ENCODE results near the gene CCDC34. TPM values are rescaled to one million over a fixed set of nuclear protein-coding genes. Genes with fewer than 3 reads are reported as not detected.
"Not testable (repeated sequence)": the region's sequence is repeated elsewhere in the genome, so short reads cannot be mapped to it uniquely, and the experiment has no call there.

Gene CCDC34
- total RNA-seq, 1 donor from 2014 or later, result 5.9 TPM

DNA sequence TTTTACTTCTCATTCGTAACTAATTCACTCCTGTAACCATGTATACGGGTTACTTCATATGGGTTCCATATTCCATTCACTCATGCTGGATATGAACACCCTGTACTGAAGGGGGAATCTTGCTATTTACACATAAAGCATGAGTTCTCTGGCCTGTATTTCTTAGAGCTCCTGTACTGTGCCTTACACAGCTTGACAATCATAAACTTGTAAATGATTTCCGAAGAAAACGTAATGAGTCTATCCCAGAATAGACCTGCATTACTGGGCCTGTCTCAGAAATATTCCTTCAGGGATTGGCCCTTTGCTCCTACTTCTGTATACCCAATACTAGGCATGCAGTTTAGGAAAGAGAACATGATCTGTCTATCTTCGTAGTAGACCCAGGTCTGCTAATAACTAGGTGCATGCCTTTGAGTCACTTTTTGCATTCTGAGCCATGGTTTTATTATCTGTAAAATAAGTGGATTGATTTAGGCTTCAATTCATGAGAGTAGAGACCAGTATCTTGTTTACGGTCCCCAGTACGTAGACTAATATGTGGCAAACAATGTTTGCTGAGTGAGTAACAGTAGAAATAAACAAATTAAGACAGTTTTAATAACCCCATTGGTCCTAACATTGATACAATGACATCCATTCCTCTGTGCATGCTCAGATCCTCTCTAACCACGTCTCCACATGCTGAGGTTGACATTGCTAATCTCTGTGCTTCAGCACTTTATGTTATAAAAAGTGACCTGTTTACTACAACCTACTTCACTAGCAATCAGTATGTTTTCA, 1.2 kb downstream of the CCDC34 start:
- DNase-seq, result no peak

DNA sequence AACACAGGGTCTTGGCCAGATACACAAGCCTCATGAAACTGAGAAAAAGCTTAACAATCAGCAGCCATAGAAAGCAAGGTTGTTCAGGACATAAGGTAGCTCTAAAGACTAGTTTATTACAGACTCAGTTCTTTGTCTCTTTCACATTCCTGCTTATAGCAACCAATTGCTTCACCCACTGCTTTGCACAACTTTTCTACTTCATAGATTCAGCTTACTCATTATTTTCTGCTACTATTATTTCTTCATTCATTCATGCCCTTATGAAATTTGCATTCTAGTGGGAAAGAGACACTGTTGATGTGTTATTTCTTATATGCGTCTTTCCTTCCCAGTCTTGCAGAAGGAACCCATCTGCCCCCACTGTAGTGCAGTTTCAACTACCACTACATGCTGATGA, 4.7 kb downstream of the CCDC34 start:
- DNase-seq, result no peak

DNA sequence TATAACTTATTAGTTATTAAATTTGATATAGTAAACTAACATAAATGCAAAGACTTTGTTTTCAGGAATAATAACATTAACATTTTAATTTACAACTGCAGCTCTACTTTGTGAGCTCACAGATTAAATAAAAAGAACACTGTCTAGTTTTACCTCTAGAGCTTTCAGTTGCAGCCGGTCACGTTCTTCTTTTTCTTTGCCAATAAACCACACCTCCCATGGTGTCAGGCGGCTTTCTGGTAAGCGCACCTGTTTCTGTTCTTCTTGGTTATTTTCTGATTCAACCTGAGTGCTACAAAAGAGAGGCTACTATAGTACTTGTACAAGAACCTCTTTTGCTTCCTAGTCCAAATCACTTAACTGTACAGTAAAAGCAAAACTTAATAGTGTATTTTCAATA, 5.8 kb downstream of the CCDC34 start:
- no peak for DNase-seq

DNA sequence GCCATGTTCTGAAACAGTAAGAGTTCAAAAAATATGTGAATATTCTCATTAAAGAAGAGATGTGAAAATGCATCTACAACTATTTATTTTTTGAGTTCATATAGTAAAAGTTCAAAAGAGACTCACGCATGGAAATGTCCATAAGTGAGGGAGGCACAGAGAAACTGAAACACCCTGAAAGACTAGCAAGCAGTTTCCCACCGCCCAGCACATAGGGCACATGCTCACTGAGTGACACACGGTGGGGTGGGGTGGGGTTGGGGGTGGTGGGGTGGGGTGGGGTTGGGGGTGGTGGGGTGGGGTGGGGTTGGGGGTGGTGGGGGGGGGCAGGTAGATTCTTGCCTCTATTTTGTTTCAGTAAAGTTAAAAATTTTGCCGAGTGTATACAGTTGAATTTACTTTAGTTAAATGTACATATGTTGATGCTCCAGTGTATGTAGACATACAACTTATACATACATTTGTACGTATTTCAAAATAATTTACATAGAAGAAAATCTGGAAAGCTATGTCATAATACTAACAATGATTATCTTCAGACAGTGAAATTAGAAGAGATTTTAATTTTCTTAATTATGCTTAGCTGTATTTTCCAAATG, 6.3 kb downstream of the CCDC34 start:
- DNase-seq, result no peak

DNA sequence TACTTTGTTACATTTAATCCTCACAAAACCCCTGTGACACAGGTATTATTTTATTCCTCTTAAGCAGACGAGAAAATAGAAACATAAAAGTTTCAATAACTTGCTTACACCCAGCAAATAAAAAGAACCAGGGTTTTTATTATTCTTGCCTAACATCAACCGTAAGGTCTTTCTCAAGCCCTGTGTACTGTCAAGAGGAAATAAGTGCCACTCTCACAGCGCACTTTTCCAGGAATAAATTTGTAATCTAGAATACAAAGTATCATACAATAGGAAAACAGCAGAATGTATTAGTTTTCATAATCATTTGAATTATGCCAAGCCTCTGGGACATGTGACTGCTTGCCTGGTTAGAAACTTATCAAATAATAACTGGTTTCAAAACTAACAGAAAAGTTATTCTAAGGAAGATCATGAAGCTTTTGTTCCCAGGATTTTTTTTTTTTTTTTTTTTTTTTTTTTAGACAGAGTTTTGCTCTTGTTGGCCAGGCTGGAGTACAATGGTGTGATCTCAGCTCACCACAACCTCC, 7.4 kb downstream of the CCDC34 start:
- no peak for DNase-seq

DNA sequence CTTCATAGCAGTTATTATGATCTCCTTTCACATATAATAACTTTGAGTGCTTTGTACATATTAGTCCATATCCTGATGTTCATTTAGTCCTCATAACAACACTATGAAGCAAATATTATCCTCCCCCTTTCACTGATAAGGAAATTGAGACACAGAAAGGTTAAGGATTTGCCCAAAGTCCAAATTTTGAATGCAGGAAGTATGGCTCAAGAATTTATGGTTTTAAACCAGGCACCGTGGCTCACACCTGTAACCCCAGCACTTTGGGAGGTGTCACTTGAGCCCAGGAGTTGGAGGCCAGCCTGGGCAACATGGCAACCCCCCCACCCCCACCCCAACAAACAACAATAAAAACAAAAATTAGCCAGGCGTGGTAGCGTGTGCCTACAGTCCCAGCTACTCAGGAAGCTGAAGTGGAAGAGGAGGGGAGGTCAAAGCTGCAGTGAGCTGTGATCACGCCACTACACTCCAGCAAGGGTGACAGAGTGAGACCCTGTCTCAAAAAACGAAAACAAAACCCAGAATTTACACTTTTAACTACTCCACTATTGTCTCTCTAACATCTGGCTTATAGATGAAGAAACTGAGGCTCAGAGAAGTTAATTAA, 8.6 kb downstream of the CCDC34 start:
- no peak for DNase-seq

DNA sequence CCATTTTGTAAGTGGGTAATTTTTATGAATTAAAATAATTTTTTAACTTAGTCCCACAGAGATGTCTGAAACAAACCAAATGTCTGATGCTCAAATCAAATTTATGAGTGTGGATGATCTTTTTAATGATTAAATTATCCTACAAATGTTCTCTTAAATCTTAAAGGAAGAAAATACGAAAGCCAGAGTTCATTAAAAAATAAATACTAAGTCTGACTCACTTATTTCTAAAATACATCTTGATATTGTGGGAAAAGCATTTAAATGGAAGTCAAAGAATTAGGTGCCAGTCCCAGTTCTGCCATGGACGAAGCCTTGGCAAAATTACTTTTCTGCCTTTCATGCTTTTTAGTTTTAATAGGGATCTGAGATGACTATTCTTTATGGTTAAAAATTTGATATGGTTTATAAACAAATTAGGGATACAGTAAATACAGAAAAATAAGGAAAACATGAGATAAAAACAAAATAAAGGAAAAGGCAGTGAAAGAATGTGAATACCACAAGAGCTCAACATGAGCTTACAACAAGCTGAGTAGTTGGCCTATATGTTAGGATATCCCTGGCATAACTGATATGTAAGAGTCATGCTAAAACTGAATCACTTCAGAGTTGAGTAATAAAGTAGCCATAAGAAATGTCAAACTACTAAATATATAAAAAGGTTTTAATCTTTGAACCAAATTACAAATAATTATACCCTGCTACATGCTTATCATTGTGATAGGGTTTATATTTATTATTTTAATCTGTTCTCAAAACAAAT, 9.2 kb downstream of the CCDC34 start:
- DNase-seq, result no peak

DNA sequence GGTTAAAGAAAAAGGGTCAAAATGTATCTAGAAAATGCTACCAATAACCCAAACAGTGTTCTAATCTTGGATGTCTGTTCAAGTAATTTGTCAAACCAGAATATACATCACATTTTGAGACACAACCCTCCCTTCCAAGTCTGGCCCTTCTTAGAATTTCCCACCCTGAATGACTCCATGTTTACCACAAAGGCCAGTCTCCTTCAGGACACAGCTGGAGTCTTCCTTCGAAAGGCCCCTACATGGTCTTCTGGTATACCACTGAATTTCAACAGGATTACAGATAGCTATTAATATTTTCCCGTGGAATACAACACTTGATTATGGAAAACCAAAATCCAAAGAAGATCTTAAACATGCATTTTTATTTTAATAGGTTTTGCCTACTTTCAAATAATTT, 10.2 kb downstream of the CCDC34 start:
- no peak for DNase-seq

DNA sequence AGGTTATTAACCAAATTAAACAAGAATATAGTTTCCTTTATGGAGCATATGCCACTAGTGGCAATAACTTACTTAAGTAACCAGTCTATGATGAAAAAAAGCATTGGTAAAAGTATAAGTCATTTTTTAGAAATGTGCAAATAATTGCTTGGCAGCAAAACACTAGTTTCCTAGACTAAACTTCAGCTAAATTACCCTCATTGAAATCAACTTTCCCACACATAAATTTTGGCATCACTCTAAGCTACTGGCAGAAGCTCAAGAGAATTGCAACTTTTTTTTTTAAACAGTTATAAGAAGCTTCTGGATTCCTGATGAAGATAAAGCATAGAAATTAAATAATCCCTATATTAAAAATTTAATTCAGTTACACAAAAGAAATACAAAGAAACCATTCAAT, 12.5 kb downstream of the CCDC34 start:
- no peak for DNase-seq

DNA sequence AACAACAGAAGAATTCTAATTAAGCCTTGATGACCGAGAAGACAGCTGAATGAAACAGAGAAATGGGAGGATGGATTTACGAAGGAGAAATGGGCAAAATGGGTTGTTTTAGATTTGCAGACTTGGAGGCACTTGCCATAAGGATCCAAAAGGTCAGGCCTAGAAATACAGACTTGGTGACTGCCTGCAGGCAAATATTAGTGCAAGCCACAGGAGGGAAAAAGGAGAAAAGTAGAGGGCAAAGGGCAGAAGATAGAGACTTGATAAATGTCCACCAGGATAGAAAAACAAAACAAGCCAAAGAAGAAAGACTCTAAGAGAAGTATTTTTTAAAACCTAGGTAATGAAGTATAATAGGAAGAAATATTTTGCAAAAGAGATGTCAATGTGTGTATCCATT, 13.1 kb downstream of the CCDC34 start:
- DNase-seq, result no peak

DNA sequence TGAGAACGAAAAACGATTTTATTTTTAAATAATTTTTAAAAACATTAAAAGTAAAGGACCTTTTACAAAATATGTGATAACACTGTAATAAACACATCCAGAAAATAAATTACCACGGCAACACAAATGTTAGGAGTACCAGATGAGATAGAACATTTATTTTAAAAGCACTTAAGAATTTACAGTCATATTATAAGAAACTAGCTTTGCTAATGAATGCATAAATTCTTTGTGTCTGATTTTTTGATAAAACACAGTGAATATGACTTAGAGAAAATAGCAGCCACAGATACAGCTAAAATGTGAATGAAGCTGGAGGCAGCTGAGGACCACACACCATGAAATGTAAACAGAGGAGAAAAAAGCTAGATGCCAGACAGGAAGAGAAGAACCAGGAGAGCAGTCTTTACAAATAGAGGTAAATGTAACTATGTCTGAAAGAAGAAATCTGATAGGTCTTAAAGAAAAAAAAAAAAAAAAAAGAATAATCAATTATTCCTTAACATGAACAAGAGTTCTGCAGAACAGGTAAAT, 14.6 kb downstream of the CCDC34 start:
- no peak for DNase-seq

DNA sequence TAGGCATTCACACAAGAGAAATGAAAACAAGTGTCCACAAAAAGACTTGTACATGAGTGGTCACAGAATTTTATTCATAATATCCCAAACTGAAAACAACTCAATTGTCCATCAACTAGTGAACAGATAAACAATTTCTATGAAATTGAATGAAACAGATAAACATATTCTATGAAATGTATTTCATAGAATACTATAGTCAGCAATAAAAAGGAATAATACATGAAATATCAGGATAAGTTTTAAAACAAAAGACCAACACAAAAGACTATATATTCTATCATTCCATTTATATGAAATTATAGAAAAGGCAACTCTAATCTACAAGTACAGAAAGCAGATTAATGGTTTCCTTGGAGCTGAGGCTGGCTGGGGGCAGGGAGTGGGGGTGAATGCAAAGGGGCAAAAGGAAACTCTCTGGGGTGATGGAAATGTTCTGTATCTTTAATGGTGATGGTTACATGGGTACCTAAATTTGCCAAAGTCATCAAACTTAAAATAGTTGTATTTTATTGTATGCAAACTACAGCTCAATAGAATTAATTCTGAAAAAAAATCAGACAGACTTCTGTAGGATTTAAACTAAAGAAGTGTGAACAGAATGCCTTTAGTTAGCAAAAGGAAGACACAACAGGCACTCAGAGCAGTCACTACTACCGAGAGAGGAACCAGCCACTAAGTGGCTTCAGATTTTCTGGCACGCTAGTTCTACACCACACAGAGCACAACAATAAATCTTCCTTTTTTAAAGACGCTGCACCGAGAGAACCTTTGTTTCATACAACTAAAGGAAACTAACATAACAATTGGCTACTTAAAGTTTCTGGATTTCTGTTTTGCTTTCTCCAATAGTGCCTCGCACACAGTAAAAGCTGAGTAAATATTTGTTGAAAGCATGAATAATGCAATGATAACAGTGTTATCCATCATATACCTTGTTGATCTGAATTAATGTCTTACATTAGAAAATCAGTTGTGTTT, 15.4 kb downstream of the CCDC34 start:
- no peak for DNase-seq

DNA sequence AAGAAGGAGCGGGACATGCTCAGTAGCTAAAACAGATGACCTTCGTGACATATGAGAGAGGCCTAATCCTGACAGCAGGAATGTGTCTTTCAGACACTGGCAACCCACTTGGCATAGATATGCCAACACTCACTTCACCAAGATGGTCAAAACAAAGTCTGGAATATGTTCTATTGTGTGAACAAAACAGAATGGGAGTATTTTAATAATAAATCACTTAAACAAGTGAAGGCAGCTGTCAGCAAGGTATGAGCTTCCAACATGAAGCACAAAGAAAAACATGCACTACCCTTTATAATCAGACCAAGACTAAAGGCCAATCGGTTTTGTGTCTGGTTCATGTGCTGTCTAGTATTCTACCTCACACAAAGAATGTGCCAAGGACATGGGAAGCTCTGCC, 23.1 kb downstream of the CCDC34 start:
- DNase-seq, result no peak

DNA sequence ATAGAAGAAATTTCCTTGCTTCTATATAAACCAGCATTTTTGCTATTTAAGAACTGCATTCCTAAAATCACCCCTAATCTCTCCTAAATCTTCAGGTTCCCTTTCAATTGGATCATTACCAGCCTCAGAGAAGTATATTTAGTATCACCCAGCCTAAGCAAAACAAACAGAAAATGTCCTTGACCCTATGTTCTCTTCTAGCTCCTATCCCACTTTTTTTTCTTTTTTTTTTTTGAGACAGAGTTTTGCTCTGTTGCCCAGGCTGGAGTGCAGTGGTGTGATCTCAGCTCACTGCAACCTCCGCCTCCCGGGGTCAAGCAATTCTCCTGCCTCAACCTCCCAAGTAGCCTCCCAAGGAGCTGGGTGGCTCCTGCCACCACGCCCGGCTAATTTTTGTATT, 28.3 kb downstream of the CCDC34 start:
- DNase-seq, result not testable (repeated sequence)

DNA sequence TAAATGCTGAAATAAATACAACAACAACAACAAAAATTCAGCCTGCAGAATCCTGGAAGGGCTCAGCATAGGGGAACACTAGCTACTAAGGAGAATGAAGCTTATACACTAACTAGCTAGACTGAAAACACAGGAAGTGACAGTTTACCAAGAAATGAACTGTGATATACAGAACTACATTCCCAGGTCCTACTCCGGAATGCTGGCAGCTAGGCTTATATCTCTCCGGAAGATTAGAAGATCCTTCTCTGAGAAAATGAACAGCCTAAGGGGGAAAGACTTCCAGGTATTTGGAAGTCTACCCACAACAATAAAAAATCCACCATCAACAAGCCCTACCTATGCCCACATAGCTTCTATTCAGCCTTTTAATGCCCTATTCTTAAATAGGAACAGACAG, 31.0 kb downstream of the CCDC34 start:
- no peak for DNase-seq

DNA sequence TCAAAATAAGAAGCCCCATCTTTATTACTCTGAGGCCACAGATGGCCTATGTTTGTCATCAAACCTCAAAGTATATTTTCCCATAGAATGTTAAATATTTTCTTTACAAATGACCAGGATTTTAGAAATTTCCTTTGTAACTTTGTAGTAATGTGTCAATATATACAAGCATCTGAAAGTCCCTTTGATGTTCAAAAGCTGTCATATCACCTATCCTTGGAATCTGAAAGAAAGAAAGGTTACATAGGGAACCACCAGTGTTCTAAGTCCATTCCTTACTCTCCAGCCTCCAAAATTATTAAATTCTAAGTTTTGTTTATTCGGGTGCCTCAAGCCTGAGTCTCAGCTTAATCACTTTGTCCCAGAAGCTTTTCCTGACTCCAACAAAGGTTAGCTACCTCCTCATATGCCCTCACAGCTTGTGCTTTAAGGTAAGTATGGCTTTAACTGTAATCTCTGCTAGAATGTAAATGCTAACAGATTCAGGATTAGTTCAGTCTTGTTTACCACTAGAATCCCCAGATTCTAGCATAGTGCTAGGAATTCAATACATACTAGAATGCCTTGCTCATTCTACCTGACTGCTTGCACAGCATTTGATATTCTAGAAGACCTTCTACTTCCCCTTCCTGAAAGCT, 32.3 kb downstream of the CCDC34 start:
- no peak for DNase-seq

DNA sequence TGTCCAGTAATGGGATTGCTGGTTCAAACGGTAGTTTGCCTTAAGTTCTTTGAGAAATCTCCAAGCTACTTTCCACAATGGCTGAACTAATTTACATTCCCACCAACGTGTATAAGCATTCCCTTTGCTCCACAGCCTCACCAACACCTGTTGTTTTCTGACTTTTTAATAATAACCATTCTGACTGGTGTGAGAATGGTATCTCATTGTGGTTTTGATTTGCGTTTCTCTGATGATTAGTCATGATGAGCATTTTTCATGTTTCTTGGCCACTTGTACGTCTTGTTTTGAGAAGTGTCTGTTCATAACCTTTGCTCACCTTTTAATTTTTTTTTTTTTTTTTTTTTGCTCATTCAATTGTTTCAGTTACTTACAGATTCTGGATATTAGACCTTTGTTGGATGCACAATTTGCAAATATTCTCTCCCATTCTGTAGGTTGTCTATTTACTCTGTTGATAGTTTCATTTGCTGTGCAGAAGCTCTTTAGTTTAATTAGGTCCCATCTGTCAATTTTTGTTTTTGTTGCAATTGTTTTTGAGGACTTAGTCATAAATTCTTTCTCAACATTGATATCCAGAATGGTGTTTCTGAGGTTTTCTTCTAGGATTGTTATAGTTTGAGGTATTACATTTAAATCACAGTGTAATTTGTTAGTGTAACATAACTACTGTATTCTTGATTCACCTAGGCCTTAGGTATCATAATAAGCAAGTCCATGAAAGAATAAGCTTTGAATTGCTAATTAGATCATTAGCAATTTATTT, 33.0 kb downstream of the CCDC34 start:
- DNase-seq, result no peak

DNA sequence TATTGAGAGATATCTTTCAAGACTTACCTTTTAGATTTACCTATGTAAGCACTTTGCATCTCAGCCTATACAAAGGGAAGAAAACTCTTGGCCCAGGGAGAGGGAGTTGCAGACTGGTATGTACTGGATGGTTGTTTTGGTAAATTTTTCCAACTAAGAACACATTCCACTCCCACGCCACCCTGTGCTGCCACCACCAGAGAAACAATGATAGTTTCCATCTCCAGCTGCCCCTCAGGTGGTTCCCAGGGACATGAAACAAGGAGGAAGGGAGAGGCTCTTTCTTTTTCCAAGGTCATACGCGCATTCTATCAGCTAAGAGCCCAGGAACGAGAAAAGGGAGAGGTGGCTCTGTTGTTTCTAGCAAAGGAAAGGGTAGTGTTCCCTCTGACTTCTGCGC, 34.4 kb downstream of the CCDC34 start:
- no peak for DNase-seq

DNA sequence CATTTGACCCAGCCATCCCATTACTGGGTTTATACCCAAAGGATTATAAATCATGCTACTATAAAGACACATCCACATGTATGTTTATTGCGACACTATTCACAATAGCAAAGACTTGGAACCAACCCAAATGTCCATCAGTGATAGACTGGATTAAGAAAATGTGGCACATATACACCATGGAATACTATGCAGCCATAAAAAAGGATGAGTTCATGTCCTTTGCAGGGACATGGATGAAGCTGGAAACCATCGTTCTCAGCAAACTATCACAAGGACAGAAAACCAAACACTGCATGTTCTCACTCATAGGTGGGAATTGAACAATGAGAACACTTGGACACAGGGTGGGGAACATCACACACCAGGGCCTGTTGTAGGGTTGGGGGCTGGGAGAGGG, 36.0 kb downstream of the CCDC34 start:
- DNase-seq, result not testable (repeated sequence)

DNA sequence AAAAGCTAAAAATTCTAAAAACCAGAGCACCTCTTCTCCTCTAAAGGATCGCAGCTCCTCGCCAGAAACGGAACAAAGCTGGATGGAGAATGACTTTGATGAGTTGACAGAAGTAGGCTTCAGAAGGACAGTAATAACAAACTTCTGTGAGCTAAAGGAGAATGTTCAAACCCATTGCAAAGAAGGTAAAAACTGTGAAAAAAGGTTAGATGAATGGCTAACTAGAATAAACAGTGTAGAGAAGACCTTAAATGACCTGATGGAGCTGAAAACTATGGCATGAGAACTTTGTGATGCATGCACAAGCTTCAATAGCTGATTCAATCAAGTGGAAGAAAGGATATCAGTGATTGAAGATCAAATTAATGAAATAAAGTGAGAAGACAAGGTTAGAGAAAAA, 40.8 kb downstream of the CCDC34 start:
- DNase-seq, result not testable (repeated sequence)

Measured in occipital lobe (tissue), 2 donors.